Mammary epithelial cell (primary cell): ENCODE data around the gene BHLHE40.

Experiments
- EZH2 ChIP-seq: IDR thresholded peaks from 2 replicates; pipeline ENCODE4 v1.6.1; 2012; ENCODE audit warnings: low read length, inconsistent platforms, borderline replicate concordance
- TF ChIP-seq, protein P1 (sequence below), 2 donors: IDR thresholded peaks in 1 of 2; conservative IDR thresholded peaks in 1 of 2; 2 replicates each; pipeline ENCODE4 v1.5.1; 2011 to 2012; ENCODE audit warnings: inconsistent platforms in 2 of 2, low read length in 2 of 2, mild to moderate bottlenecking in 2 of 2, control low read depth in 1 of 2, low read depth in 1 of 2; ENCODE audit not compliant: insufficient read depth in 1 of 2; ENCODE audit errors: extremely low read depth in 1 of 2

DNA sequence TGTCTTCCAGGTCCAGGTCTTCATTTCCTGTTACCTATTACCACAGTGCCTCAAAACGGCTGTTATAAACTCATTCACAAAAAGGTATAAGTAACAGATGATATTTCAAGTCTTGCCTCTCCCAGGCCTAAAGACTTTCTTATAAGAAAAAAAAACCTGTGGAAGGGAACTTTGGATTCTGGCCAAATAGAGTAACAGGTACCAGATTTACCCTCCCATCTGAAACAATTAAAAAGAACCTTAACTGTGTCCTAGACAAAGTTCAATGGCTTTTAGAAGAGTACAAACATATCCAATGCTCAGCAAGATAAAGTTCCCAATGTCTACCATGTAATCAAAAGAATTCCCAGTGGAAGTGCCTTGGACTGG is 22.6 kb downstream of the BHLHE40 start:
- TF ChIP-seq, protein P1, sequence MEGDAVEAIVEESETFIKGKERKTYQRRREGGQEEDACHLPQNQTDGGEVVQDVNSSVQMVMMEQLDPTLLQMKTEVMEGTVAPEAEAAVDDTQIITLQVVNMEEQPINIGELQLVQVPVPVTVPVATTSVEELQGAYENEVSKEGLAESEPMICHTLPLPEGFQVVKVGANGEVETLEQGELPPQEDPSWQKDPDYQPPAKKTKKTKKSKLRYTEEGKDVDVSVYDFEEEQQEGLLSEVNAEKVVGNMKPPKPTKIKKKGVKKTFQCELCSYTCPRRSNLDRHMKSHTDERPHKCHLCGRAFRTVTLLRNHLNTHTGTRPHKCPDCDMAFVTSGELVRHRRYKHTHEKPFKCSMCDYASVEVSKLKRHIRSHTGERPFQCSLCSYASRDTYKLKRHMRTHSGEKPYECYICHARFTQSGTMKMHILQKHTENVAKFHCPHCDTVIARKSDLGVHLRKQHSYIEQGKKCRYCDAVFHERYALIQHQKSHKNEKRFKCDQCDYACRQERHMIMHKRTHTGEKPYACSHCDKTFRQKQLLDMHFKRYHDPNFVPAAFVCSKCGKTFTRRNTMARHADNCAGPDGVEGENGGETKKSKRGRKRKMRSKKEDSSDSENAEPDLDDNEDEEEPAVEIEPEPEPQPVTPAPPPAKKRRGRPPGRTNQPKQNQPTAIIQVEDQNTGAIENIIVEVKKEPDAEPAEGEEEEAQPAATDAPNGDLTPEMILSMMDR (conservative IDR thresholded peaks at IDR 0.05 in 1 of 2, IDR thresholded peaks at IDR 0.05 in 1 of 2; ENCODE audit: extremely low read depth in 1 of 2, insufficient read depth in 1 of 2, low read depth in 1 of 2, low read length in 2 of 2): no peak
- no peak for TF ChIP-seq EZH2
